DOHH2 (cell line): ENCODE measurements around the gene CFAP74.

Source experiments
- H3F3A ChIP-seq: fragments of 200-600 bp; sonication (generic), shearing (Covaris generic); 2 replicates; pipeline ENCODE4 v1.6.0; 2016; ENCODE audit warnings: antibody characterized with exemption, mild to moderate bottlenecking; ENCODE audit not compliant: control insufficient read depth, insufficient read depth
- H3K27ac ChIP-seq: fragments of 200-600 bp; sonication (generic); 2 replicates; pipeline ENCODE4 v1.5.1; 2014; ENCODE audit warnings: low read depth, mild to moderate bottlenecking, low read length, moderate library complexity
- H3K27me3 ChIP-seq: fragments of 200-600 bp; sonication (generic); 2 replicates; pipeline ENCODE4 v1.6.1; 2014; ENCODE audit warnings: mild to moderate bottlenecking, low read length, mixed read lengths; ENCODE audit not compliant: control insufficient read depth
- H3K36me3 ChIP-seq: fragments of 200-600 bp; sonication (generic); 2 replicates; pipeline ENCODE4 v1.6.1; 2014; ENCODE audit warnings: mild to moderate bottlenecking, low read length, moderate library complexity, mixed read lengths; ENCODE audit not compliant: control insufficient read depth
- H3K4me1 ChIP-seq: fragments of 200-600 bp; sonication (generic); 2 replicates; pipeline ENCODE4 v1.6.1; 2014; ENCODE audit warnings: mild to moderate bottlenecking, low read length, mixed read lengths; ENCODE audit not compliant: control insufficient read depth
- H3K4me2 ChIP-seq: fragments of 200-600 bp; sonication (generic); 2 replicates; pipeline ENCODE4 v1.6.0; 2014; ENCODE audit warnings: mild to moderate bottlenecking, low read length, moderate library complexity
- H3K4me3 ChIP-seq: fragments of 200-600 bp; sonication (generic); 2 replicates; pipeline ENCODE4 v1.5.1; 2014; ENCODE audit warnings: mild to moderate bottlenecking, low read length, mixed read lengths
- H3K79me2 ChIP-seq: fragments of 200-600 bp; sonication (generic); 2 replicates; pipeline ENCODE4 v1.6.1; 2014; ENCODE audit warnings: mild to moderate bottlenecking, low read length, mixed read lengths; ENCODE audit not compliant: control insufficient read depth
- H3K9me2 ChIP-seq: fragments of 200-600 bp; sonication (generic); replicated peaks from 2 replicates; pipeline ENCODE4 v1.6.1; 2014; ENCODE audit warnings: mild to moderate bottlenecking, low read length, mixed read lengths; ENCODE audit not compliant: control insufficient read depth
- H3K9me3 ChIP-seq: fragments of 200-600 bp; sonication (generic); 2 replicates; pipeline ENCODE4 v1.6.1; 2014; ENCODE audit warnings: antibody characterized with exemption, low read length, mixed read lengths; ENCODE audit not compliant: control insufficient read depth, insufficient read depth
- H4K20me1 ChIP-seq: fragments of 200-600 bp; sonication (generic); 2 replicates; pipeline ENCODE4 v1.6.0; 2014; ENCODE audit warnings: low read depth, mild to moderate bottlenecking, antibody characterized with exemption, low read length, moderate library complexity; ENCODE audit not compliant: control insufficient read depth, insufficient read depth
- EZH2phosphoT487 ChIP-seq: fragments of 200-600 bp; sonication (generic); IDR thresholded peaks from 2 replicates; pipeline ENCODE4 v1.6.1; 2017; ENCODE audit warnings: borderline replicate concordance, mild to moderate bottlenecking, antibody characterized with exemption, low read length, moderate library complexity, mixed read lengths
- TF ChIP-seq, protein P1 (sequence below): fragments of 200-600 bp; sonication (generic); IDR thresholded peaks from one replicate; pipeline ENCODE4 v1.5.1; 2014; ENCODE audit warnings: antibody characterized with exemption, mild to moderate bottlenecking, low read depth, low read length; ENCODE audit not compliant: poor library complexity, severe bottlenecking

The CFAP74 gene

DNA sequence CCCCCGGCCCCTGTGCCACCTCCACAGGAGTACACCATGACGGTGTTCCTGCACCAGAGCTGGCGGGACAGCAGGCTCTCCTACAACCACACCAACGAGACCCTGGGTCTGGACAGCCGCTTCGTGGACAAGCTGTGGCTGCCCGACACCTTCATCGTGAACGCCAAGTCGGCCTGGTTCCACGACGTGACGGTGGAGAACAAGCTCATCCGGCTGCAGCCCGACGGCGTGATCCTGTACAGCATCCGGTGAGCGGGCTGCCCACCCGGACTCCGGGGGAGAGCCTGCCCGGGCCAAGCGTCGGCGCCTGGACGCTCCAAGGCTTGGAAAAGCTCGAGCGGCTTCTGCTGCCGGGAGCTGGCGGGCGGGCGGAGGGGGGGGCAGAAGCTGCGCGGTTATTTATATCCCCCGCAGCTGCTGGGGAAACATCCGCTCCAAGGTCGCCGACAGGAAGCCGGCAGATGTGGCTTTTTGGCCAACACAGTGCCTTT, 21.9 kb upstream of the CFAP74 start:
- Histone ChIP-seq H3K4me3 (no peak overlapping the region), H3K36me3 (no peaks in the 10 kb centered on the region), H3K9me3 (no peaks in the 10 kb centered on the region), H3K4me1 (no peaks in the 10 kb centered on the region; the same call in 1 of the 2 replicates), H3K27ac (no peak overlapping the region), H3K27me3 (no peaks in the 10 kb centered on the region), H3F3A (no peaks in the 10 kb centered on the region), H3K9me2 (no peaks in the 10 kb centered on the region), H3K79me2 (no peaks in the 10 kb centered on the region), H3K4me2 (no peak overlapping the region), H4K20me1 (no peaks in the 10 kb centered on the region)
- TF ChIP-seq, protein P1, sequence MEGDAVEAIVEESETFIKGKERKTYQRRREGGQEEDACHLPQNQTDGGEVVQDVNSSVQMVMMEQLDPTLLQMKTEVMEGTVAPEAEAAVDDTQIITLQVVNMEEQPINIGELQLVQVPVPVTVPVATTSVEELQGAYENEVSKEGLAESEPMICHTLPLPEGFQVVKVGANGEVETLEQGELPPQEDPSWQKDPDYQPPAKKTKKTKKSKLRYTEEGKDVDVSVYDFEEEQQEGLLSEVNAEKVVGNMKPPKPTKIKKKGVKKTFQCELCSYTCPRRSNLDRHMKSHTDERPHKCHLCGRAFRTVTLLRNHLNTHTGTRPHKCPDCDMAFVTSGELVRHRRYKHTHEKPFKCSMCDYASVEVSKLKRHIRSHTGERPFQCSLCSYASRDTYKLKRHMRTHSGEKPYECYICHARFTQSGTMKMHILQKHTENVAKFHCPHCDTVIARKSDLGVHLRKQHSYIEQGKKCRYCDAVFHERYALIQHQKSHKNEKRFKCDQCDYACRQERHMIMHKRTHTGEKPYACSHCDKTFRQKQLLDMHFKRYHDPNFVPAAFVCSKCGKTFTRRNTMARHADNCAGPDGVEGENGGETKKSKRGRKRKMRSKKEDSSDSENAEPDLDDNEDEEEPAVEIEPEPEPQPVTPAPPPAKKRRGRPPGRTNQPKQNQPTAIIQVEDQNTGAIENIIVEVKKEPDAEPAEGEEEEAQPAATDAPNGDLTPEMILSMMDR: no peak
- TF ChIP-seq EZH2phosphoT487: no peak

DNA sequence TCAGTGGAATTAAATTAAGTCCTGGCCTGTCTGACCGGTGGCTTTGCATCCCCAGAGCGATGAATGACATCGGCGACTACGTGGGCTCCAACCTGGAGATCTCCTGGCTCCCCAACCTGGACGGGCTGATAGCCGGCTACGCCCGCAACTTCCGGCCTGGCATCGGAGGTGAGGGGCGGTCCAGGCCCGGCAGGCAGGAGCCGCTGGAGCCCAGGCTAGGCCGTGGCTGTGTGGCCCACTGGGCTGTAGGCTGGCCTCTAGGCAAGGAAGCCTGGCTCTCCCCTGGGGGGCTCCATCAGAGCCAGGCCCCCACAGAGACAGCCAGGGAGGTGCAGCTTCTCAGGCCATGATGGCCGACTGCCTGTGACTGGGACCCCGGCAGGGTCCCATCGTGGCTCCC, 21.3 kb upstream of the CFAP74 start:
- Histone ChIP-seq H3K79me2 (no peaks in the 10 kb centered on the region), H3K4me3 (no peak overlapping the region), H3K4me2 (no peak overlapping the region), H3K27ac (no peak overlapping the region), H3K9me2 (no peaks in the 10 kb centered on the region), H3K27me3 (no peaks in the 10 kb centered on the region), H3K4me1 (no peaks in the 10 kb centered on the region; the same call in 1 of the 2 replicates), H3K36me3 (no peaks in the 10 kb centered on the region), H4K20me1 (no peaks in the 10 kb centered on the region), H3K9me3 (no peaks in the 10 kb centered on the region), H3F3A (no peaks in the 10 kb centered on the region)
- TF ChIP-seq, protein P1: no peak
- no peak for TF ChIP-seq EZH2phosphoT487

DNA sequence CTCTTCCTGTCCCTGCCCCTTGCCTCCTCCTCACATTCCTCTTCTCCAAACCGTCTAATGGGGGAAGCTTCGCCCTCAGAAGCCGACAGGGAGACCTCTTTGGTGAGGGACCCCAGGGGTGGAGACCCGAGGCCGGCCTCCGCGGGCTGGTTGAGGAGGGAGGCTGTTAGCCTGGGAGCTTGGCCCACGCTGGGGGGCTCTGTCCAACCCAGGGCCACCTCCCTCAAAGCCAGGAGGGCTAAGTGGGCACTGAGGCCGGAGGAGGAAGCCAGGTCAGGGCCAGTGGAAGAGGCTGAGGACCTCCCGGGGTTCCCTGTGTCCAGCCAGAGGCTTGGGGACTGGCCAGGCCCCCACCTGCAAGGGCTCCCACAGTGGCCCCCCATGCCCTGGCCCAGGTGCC, 20.9 kb upstream of the CFAP74 start:
- TF ChIP-seq EZH2phosphoT487: no peak
- TF ChIP-seq, protein P1: no peak
- Histone ChIP-seq H3K9me2 (no peaks in the 10 kb centered on the region), H3K4me2 (no peak overlapping the region), H3K4me3 (no peak overlapping the region), H3K27me3 (no peaks in the 10 kb centered on the region), H3K36me3 (no peaks in the 10 kb centered on the region), H3K27ac (no peak overlapping the region), H3K4me1 (no peaks in the 10 kb centered on the region; the same call in 1 of the 2 replicates), H4K20me1 (no peaks in the 10 kb centered on the region), H3F3A (no peaks in the 10 kb centered on the region), H3K79me2 (no peaks in the 10 kb centered on the region), H3K9me3 (no peaks in the 10 kb centered on the region)

DNA sequence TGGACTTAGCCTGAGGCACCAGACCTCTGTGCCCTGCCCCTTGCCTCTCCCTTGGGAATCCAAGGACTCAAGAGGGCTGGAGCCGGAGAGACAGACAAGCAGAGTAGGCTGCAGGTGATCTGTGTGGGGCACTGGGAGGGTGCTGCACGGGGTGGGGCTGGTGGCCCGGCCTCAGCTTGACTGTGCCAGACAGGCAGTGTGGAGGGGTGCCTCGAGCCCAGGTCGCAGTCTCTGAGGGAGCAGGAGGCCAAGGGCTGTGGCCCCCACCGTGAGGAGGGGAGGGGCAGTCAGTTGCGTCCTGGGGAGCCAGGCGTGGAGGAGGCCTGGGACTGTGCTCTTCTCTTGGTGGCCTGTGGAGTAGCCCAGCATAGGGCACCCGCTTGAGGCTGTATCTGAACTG, 19.6 kb upstream of the CFAP74 start:
- Histone ChIP-seq H4K20me1 (no peaks in the 10 kb centered on the region), H3K27me3 (no peaks in the 10 kb centered on the region), H3K9me3 (no peaks in the 10 kb centered on the region), H3F3A (no peaks in the 10 kb centered on the region), H3K79me2 (no peaks in the 10 kb centered on the region), H3K27ac (no peak overlapping the region), H3K4me3 (no peak overlapping the region), H3K9me2 (no peaks in the 10 kb centered on the region), H3K4me1 (no peaks in the 10 kb centered on the region; the same call in 1 of the 2 replicates), H3K36me3 (no peaks in the 10 kb centered on the region), H3K4me2 (no peak overlapping the region)
- TF ChIP-seq EZH2phosphoT487: no peak
- TF ChIP-seq, protein P1: no peak
